PFSK-1 (cell line): ENCODE measurements around the gene LRMDA.

Experiments
- POLR2AphosphoS5 ChIP-seq: IDR thresholded peaks from 2 replicates; pipeline ENCODE4 v1.6.1; 2012; ENCODE audit warnings: low read depth, mild to moderate bottlenecking, control low read depth, low read length, moderate library complexity
- TAF1 ChIP-seq: IDR thresholded peaks from 2 replicates; pipeline ENCODE4 v1.6.1; 2012; ENCODE audit warnings: low read length, control low read depth, borderline replicate concordance; ENCODE audit not compliant: insufficient read depth

DNA sequence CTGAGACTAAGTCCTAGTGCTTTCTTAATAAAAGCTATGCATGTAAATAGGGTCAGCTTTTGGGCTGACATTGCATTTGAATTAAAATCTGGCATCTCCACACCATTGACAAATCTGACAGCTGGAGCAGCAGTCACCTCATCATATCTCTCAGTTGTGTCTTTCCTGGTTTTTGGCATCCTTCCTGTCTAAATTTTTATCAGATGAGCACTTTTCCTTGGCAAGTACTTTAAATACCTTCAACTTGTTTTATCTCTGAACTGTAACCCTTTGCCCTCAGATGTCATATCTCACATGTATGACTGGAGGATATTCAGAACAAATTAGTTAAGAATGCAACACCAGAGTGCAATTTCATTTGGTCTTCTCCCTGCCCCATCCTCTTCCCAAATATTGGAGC, 1066.2 kb downstream of the LRMDA start:
- TF ChIP-seq POLR2AphosphoS5 (no peak), TAF1 (no peak)
